PC-9 (cell line): ENCODE data around the gene PDIA5. TPM values are rescaled to one million over a fixed set of nuclear protein-coding genes. Genes with fewer than 3 reads are reported as not detected.

ENCODE experiments used
- BruUV-seq: library from RNA; stranded (reverse); fragments of 400-500 nt; replicated peaks from 2 replicates; lab custom pipeline; 2021; lab: Mats Ljungman, UMichigan
- CTCF ChIA-PET: fragments of 300-600 bp; sonication (Branson Sonifier 250); formaldehyde crosslinking; loops from one replicate; lab custom pipeline; 2022; ENCODE audit warnings: antibody characterized with exemption; lab: Charles Lee
- POLR2A ChIA-PET: fragments of 300-600 bp; sonication (Branson Sonifier 250); formaldehyde crosslinking; loops from one replicate; lab custom pipeline; 2022; ENCODE audit warnings: antibody characterized with exemption; ENCODE audit not compliant: unreplicated experiment; lab: Charles Lee
- DNase-seq, 2 experiments: peaks; one replicate each; pipeline versions ENCODE4 v3.0.0 to v3.0.0-alpha.2; 2015 to 2022; ENCODE audit warnings: mixed read lengths in 1 of 2
- H2AFZ ChIP-seq: fragments of 200-600 bp; sonication (generic); 2 replicates; pipeline ENCODE4 v1.8.1; 2017; ENCODE audit warnings: antibody characterized with exemption
- H3F3A ChIP-seq: fragments of 200-600 bp; sonication (generic); 2 replicates; pipeline ENCODE4 v1.8.1; 2017; ENCODE audit warnings: antibody characterized with exemption, mild to moderate bottlenecking, low read depth; ENCODE audit not compliant: insufficient read depth
- H3K27ac ChIP-seq: fragments of 200-600 bp; sonication (generic); 2 replicates; pipeline ENCODE4 v1.6.1; 2016; ENCODE audit warnings: mixed run types
- H3K27me3 ChIP-seq: fragments of 200-600 bp; sonication (generic); 2 replicates; pipeline ENCODE4 v1.6.1; 2016; ENCODE audit warnings: low read depth, mixed run types; ENCODE audit not compliant: insufficient read depth
- H3K36me3 ChIP-seq: fragments of 200-600 bp; sonication (generic); 2 replicates; pipeline ENCODE4 v1.6.1; 2016; ENCODE audit warnings: low read depth, mixed run types
- H3K4me1 ChIP-seq: fragments of 200-600 bp; sonication (generic); replicated peaks from 2 replicates; pipeline ENCODE4 v1.6.1; 2016; ENCODE audit warnings: mixed run types; ENCODE audit not compliant: insufficient read depth
- H3K4me2 ChIP-seq: fragments of 200-600 bp; sonication (generic); 2 replicates; pipeline ENCODE4 v1.6.1; 2017; ENCODE audit warnings: mixed run types
- H3K4me3 ChIP-seq: fragments of 200-600 bp; sonication (generic); 2 replicates; pipeline ENCODE4 v1.6.1; 2016; ENCODE audit warnings: mixed run types
- H3K79me2 ChIP-seq: fragments of 200-600 bp; sonication (generic); 2 replicates; pipeline ENCODE4 v1.6.1; 2017; ENCODE audit warnings: low read depth, mixed run types
- H3K9me2 ChIP-seq: fragments of 200-600 bp; sonication (generic); 2 replicates; pipeline ENCODE4 v1.8.1; 2017; ENCODE audit warnings: mild to moderate bottlenecking; ENCODE audit not compliant: insufficient read depth
- H3K9me3 ChIP-seq: fragments of 200-600 bp; sonication (generic); 2 replicates; pipeline ENCODE4 v1.8.1; 2016; ENCODE audit warnings: low read depth; ENCODE audit not compliant: insufficient read depth
- H4K20me1 ChIP-seq: fragments of 200-600 bp; sonication (generic); 2 replicates; pipeline ENCODE4 v1.8.1; 2017; ENCODE audit not compliant: insufficient read depth
- EZH2 ChIP-seq: fragments of 200-600 bp; sonication (generic); IDR thresholded peaks from 2 replicates; pipeline ENCODE4 v1.8.0; 2017; ENCODE audit warnings: antibody characterized with exemption, low read depth
- intact Hi-C: fragments of 100-400 bp; cut with micrococcal nuclease; formaldehyde crosslinking; loops from one replicate; pipeline ENCODE4 v1.10.0; 2022; ENCODE audit not compliant: unreplicated experiment
- total RNA-seq: library from RNA; stranded (reverse); gene quantifications from 2 replicates; pipeline ENCODE4 v1.2.3, GENCODE V29; 2021
- TF ChIP-seq, protein P1 (sequence below): fragments of 200-600 bp; sonication (generic); conservative IDR thresholded peaks from 2 replicates; pipeline ENCODE4 v1.6.1; 2017; ENCODE audit warnings: mixed run types, antibody characterized with exemption, mild to moderate bottlenecking, moderate library complexity

PDIA5 gene
- total RNA-seq, 1 experiment from 2014 or later = 31.7 TPM

DNA sequence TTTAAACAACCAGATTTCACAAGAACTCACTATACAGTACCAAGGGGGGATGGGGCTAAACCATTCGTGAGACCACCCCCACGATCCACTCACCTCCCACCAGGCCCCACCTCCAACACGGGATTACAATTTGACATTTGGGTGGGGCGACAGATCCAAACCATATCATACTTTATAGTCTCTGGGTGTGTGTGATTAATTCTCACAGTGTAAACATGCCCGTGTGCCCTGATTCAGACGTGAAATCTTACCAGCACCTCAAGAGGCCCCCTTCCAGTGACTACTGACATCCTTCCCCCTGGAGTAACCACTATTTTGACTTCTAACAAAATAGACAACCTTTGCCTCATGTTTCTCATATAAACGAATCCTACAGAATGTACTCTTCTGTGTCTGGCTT is 5.0 kb upstream of the PDIA5 start:
- BruUV-seq = no TSS peak
- TF ChIP-seq, protein P1, sequence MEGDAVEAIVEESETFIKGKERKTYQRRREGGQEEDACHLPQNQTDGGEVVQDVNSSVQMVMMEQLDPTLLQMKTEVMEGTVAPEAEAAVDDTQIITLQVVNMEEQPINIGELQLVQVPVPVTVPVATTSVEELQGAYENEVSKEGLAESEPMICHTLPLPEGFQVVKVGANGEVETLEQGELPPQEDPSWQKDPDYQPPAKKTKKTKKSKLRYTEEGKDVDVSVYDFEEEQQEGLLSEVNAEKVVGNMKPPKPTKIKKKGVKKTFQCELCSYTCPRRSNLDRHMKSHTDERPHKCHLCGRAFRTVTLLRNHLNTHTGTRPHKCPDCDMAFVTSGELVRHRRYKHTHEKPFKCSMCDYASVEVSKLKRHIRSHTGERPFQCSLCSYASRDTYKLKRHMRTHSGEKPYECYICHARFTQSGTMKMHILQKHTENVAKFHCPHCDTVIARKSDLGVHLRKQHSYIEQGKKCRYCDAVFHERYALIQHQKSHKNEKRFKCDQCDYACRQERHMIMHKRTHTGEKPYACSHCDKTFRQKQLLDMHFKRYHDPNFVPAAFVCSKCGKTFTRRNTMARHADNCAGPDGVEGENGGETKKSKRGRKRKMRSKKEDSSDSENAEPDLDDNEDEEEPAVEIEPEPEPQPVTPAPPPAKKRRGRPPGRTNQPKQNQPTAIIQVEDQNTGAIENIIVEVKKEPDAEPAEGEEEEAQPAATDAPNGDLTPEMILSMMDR = no peak
- no peak for TF ChIP-seq EZH2
- Histone ChIP-seq H3K9me2 (no peaks in the 10 kb centered on the region; the same call in 1 of the 2 replicates), H3K36me3 (no peaks in the 10 kb centered on the region), H3K4me3 (no peak overlapping the region), H3K4me1 (0 out of 2 replicates have a peak, but pooled peaks cover 5% of the 10 kb centered on the region), H3K27me3 (peaks cover 14% of the 10 kb centered on the region; the same call in 1 of the 2 replicates), H4K20me1 (no peaks in the 10 kb centered on the region), H3F3A (peaks cover 4% of the 10 kb centered on the region; the same call in 1 of the 2 replicates), H2AFZ (no peak overlapping the region), H3K9me3 (no peaks in the 10 kb centered on the region), H3K4me2 (no peak overlapping the region), H3K79me2 (no peaks in the 10 kb centered on the region), H3K27ac (no peak overlapping the region)
- intact Hi-C loops = no loop called here
- POLR2A ChIA-PET = no interaction called here
- DNase-seq = no peak
- CTCF ChIA-PET = no interaction called here

DNA sequence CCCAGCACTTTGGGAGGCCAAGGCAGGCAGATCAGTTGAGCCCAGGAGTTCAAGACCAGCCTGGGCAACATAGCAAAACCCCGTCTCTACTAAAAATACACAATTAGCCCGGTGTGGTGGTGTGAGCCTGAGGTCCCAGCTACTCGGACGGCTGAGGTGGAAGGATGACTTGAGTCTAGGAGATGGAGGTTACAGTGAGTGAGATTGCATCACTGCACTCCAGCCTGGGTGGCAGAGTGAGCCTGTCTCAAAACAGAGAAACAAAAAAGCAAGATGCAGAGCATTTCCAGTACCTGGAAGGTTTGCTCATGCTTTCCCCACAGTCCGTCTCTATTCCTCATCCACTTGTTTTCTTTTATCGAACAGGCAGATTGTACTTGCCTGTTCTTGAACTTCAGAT is 3.8 kb upstream of the PDIA5 start:
- no peak overlapping the region for H3K4me2 ChIP-seq
- H3K27me3 ChIP-seq = peaks cover 14% of the 10 kb centered on the region; the same call in 1 of the 2 replicates
- no peaks in the 10 kb centered on the region; the same call in 1 of the 2 replicates for H3K9me2 ChIP-seq
- TF ChIP-seq EZH2 = no peak
- TF ChIP-seq, protein P1 = no peak
- intact Hi-C loops = no loop called here
- H3F3A ChIP-seq = peaks cover 4% of the 10 kb centered on the region; the same call in 1 of the 2 replicates
- no peaks in the 10 kb centered on the region for H4K20me1 ChIP-seq
- H3K4me3 ChIP-seq = no peak overlapping the region
- no peaks in the 10 kb centered on the region for H3K36me3 ChIP-seq
- POLR2A ChIA-PET = no interaction called here
- peaks cover 6% of the 10 kb centered on the region for H3K4me1 ChIP-seq
- no peaks in the 10 kb centered on the region for H3K9me3 ChIP-seq
- no peak for DNase-seq
- H3K79me2 ChIP-seq = peaks cover 10% of the 10 kb centered on the region
- no peak overlapping the region for H3K27ac ChIP-seq
- no TSS peak for BruUV-seq
- CTCF ChIA-PET = no interaction called here
- no peak overlapping the region for H2AFZ ChIP-seq

DNA sequence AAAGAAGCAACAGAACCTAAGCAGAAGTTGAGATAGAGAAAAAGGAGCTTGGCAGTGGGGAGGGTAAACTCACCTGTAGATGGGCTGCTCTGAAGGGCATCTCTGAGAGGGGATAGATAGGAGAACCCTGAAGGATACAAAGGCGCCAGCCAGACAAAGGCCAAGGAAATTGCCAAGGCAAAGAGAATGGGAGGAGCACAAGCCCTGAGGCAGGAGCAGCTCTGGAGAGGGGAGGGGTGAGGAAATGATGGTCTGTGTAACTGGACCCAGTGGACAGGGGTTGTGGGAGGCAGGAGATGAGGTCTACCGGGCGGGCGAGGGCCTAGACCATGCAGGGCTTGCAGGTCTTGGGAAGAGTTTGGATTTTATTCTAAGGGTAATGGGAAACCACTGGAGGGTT is 2.3 kb upstream of the PDIA5 start:
- DNase-seq = no peak
- Histone ChIP-seq H3K27ac (no peak overlapping the region), H3K79me2 (peaks cover 25% of the 10 kb centered on the region), H3K4me2 (no peak overlapping the region), H3K4me1 (peaks cover 17% of the 10 kb centered on the region), H2AFZ (no peak overlapping the region), H4K20me1 (no peaks in the 10 kb centered on the region; the same call in 1 of the 2 replicates), H3K27me3 (peaks cover 14% of the 10 kb centered on the region; the same call in 1 of the 2 replicates), H3K4me3 (no peak overlapping the region), H3K9me3 (no peaks in the 10 kb centered on the region), H3K36me3 (no peaks in the 10 kb centered on the region), H3K9me2 (no peaks in the 10 kb centered on the region), H3F3A (peaks cover 4% of the 10 kb centered on the region; the same call in 1 of the 2 replicates)
- CTCF ChIA-PET = no interaction called here
- intact Hi-C loops = no loop called here
- POLR2A ChIA-PET = interaction anchor here (0.6 kb wide), 1 partner anchor 32 kb away, joined by 3 read pairs; no protein-coding TSS in a partner anchor
- no TSS peak for BruUV-seq
- TF ChIP-seq EZH2 = no peak
- TF ChIP-seq, protein P1 = no peak
